Activated B cell treated with CpG ODN at 0.5 μM for 24 hours (primary cell): Measurements from ENCODE around the gene HRC. TPM values are rescaled to one million over a fixed set of nuclear protein-coding genes. Genes with fewer than 3 reads are reported as not detected.

Experiments
- ATAC-seq: fragments of 200-7000 bp; cut with Tn5 transposase; one replicate; pipeline ENCODE4 v1.10.0; 2021; ENCODE audit warnings: low read depth, mild to moderate bottlenecking, moderate library complexity
- CTCF ChIA-PET: fragments of 350-600 bp; sonication (Branson Sonifier 250); formaldehyde crosslinking; loops from one replicate; lab custom pipeline; 2021; ENCODE audit warnings: antibody characterized with exemption; lab: Charles Lee
- POLR2A ChIA-PET: fragments of 350-600 bp; sonication (Branson Sonifier 250); formaldehyde crosslinking; loops from one replicate; lab custom pipeline; 2021; ENCODE audit warnings: antibody characterized with exemption; lab: Charles Lee
- DNase-seq: peaks from one replicate; pipeline ENCODE4 v3.0.0; 2022
- H3K27ac Mint-ChIP-seq: one replicate; pipeline ENCODE4 v1.8.0; 2020; ENCODE audit warnings: mixed read lengths
- H3K27me3 Mint-ChIP-seq: one replicate; pipeline ENCODE4 v1.8.0; 2021; ENCODE audit warnings: mixed read lengths
- H3K36me3 Mint-ChIP-seq: one replicate; pipeline ENCODE4 v1.8.0; 2021; ENCODE audit warnings: low read depth, mixed read lengths
- H3K4me1 Mint-ChIP-seq: one replicate; pipeline ENCODE4 v1.8.0; 2021; ENCODE audit warnings: mixed read lengths
- H3K4me3 Mint-ChIP-seq: one replicate; pipeline ENCODE4 v1.8.0; 2020; ENCODE audit warnings: mild to moderate bottlenecking, mixed read lengths
- H3K9me3 Mint-ChIP-seq: one replicate; pipeline ENCODE4 v1.8.0; 2020; ENCODE audit warnings: mixed read lengths
- intact Hi-C: fragments of 100-400 bp; cut with micrococcal nuclease; formaldehyde crosslinking; loops from one replicate; pipeline ENCODE4 v1.15.1; 2024
- total RNA-seq: library from RNA; stranded (reverse); gene quantifications from 2 replicates; pipeline ENCODE4 v1.2.3, GENCODE V29; 2022
- TF ChIP-seq, protein P1 (sequence below): fragments of 200-600 bp; IDR thresholded peaks from one replicate; pipeline ENCODE4 v1.8.0; 2022; ENCODE audit warnings: antibody characterized with exemption, mild to moderate bottlenecking

The HRC gene
- total RNA-seq, 1 donor from 2014 or later: not detected

DNA sequence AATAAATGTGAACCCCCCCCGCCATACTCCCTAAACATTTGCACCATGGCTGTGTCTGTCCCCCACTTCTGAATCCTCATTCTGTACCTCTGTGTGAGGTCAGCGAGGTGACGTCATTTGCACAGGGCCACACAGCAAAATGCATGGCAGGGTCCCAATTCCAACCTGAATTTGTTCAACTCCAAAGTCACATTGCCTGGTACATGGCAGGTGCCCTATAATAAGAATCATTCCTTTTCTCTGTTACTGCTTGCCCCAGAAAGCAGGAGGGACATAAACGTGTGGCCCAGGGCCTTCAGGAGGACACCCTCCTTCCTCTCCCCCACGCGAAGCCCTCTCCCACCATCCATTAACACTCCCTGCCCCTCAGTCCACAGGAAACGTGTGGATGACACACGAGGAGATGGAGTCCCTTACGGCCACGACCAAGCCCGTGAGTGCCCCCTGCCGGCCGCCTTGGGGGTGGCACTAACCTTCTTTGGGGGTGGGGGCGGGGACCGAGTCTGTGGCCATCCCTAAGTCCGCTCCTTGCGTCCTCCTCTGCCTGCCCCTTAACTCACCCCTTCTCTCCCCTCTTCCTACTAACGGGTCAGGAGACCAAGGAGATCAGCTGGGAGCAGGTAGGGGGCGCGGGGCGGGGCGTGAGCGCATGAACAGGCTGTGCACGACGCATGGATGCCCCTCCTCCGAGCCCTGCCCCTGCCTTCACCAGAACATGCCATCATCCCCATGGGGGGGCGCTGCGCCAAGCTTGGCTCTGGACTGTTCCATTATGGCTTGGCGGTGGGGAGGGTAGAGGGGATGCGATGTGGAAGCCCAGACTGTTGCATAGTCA, 9.4 kb downstream of the HRC start:
- Mint-ChIP-seq H3K9me3 (no peaks in the 10 kb centered on the region), H3K4me1 (peaks cover 33% of the 10 kb centered on the region), H3K36me3 (no peaks in the 10 kb centered on the region), H3K27me3 (peaks cover 48% of the 10 kb centered on the region), H3K4me3 (no peak overlapping the region), H3K27ac (no peak overlapping the region)
- DNase-seq: peak; percentile 73
- intact Hi-C loops: loop anchor here (1.0 to 5.0 kb wide), 5 partner anchors 17 to 70 kb away; partner anchors contain the start of genes C19orf73 and PPFIA3
- peak; percentile 40 for ATAC-seq
- TF ChIP-seq, protein P1, sequence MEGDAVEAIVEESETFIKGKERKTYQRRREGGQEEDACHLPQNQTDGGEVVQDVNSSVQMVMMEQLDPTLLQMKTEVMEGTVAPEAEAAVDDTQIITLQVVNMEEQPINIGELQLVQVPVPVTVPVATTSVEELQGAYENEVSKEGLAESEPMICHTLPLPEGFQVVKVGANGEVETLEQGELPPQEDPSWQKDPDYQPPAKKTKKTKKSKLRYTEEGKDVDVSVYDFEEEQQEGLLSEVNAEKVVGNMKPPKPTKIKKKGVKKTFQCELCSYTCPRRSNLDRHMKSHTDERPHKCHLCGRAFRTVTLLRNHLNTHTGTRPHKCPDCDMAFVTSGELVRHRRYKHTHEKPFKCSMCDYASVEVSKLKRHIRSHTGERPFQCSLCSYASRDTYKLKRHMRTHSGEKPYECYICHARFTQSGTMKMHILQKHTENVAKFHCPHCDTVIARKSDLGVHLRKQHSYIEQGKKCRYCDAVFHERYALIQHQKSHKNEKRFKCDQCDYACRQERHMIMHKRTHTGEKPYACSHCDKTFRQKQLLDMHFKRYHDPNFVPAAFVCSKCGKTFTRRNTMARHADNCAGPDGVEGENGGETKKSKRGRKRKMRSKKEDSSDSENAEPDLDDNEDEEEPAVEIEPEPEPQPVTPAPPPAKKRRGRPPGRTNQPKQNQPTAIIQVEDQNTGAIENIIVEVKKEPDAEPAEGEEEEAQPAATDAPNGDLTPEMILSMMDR: no peak
- CTCF ChIA-PET: interaction anchor here (0.9 to 1.8 kb wide), 5 partner anchors 31 to 79 kb away, joined by 3 to 15 read pairs (median 4); partner anchors contain the start of gene LIN7B
- POLR2A ChIA-PET: no interaction called here

DNA sequence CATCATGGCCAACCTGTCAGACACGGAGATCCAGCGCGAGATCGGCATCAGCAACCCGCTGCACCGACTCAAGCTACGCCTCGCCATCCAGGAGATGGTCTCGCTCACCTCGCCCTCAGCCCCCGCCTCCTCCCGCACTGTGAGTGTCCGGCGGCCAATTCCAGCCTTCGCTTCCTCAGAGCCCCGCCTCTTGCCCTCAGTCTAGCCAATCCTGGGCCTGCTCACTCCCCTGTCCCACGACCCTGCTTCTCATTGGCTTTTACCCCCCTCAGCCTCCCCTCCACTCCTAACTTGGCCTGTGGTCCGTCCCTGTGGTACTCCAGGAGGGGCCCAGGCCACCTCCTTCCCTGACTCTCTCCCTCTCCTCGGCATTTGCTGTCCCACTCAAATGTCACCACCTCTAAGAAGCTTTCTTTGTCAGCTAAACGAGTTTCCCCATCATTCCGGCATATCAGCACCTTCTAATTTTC, 12.3 kb downstream of the HRC start:
- Mint-ChIP-seq H3K4me1 (peaks cover 12% of the 10 kb centered on the region), H3K36me3 (no peaks in the 10 kb centered on the region), H3K4me3 (peak overlapping the region; percentile 65), H3K27ac (no peak overlapping the region), H3K9me3 (no peaks in the 10 kb centered on the region), H3K27me3 (peaks cover 34% of the 10 kb centered on the region)
- DNase-seq (no peak), ATAC-seq (peak; percentile 95)
- ChIA-PET CTCF (interaction anchor here (0.7 to 1.1 kb wide), 2 partner anchors 37 to 69 kb away, joined by 3 to 4 read pairs; no protein-coding TSS in a partner anchor), POLR2A (interaction anchor here (0.6 kb wide), 2 partner anchors 63 to 135 kb away, joined by 3 read pairs; no protein-coding TSS in a partner anchor)
- TF ChIP-seq, protein P1: no peak
- intact Hi-C loops: no loop called here

DNA sequence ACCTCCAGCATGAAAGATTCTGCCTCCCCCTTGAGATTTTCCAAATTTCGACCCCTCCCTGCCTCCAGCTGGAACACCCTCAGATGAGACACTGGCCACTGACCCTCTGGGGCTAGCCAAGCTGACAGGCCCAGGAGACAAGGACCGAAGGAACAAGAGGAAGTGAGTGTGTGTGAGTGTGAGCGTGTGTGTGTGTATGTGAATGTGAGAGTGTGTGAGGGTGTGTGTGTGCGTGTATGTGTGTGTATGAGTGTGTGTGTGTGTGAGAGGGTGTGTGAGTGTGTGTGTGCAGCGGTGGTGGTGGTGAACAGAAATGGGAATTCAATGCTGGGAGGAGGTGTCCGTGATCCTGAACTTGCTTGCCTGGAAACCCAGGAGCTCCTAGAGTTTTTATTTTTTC, 13.8 kb downstream of the HRC start:
- ATAC-seq (no peak), DNase-seq (no peak)
- intact Hi-C loops: no loop called here
- peaks cover 12% of the 10 kb centered on the region for H3K4me1 Mint-ChIP-seq
- CTCF ChIA-PET: no interaction called here
- H3K4me3 Mint-ChIP-seq: no peak overlapping the region
- POLR2A ChIA-PET: no interaction called here
- no peaks in the 10 kb centered on the region for H3K36me3 Mint-ChIP-seq
- peaks cover 31% of the 10 kb centered on the region for H3K27me3 Mint-ChIP-seq
- no peak overlapping the region for H3K27ac Mint-ChIP-seq
- TF ChIP-seq, protein P1: no peak
- H3K9me3 Mint-ChIP-seq: no peaks in the 10 kb centered on the region

DNA sequence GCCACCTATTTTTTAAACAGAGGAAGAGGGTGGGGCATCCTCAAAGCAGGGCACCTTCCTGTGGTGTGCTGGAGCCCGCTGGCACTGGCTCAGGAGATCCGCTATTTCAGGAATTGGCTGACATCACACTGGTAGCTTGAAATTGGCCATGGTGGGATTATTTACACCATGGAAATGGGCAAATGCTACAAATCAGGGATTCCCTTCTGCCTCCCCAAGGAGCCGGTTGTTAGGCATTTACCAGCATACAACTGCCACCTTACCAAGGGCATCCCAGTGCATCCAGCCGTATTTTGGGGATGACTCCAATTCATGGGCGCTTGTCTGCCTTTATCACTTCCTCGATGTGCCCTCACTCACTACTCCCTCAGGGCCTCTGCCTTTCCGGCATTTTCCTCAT, 14.2 kb downstream of the HRC start:
- H3K36me3 Mint-ChIP-seq: no peaks in the 10 kb centered on the region
- ChIA-PET CTCF (no interaction called here), POLR2A (interaction anchor here (1.1 kb wide), 1 partner anchor 58 kb away, joined by 8 read pairs; no protein-coding TSS in a partner anchor)
- no peaks in the 10 kb centered on the region for H3K9me3 Mint-ChIP-seq
- TF ChIP-seq, protein P1: no peak
- H3K27me3 Mint-ChIP-seq: peaks cover 30% of the 10 kb centered on the region
- no peak overlapping the region for H3K27ac Mint-ChIP-seq
- DNase-seq: no peak
- H3K4me1 Mint-ChIP-seq: peaks cover 10% of the 10 kb centered on the region
- intact Hi-C loops: no loop called here
- no peak for ATAC-seq
- no peak overlapping the region for H3K4me3 Mint-ChIP-seq

DNA sequence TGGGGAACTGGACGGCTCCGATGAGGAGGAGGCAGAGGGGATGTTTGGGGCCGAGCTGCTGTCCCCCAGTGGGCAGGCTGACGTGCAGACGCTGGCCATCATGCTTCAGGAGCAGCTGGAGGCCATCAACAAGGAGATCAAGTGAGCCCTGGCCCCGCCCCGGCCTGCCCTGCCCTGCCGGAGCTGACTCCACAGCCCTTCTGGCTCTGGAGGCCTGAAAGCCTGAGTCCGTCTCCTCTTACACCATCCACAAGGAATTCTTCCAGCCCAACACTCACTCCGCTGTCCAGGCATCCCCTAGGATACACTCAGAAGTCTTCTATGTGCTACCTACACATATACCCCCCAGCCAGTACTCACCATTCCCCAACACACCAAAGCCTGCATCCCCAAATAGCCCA, 18.4 kb downstream of the HRC start:
- Mint-ChIP-seq H3K36me3 (no peaks in the 10 kb centered on the region), H3K4me1 (peaks cover 10% of the 10 kb centered on the region), H3K27me3 (peaks cover 39% of the 10 kb centered on the region), H3K4me3 (no peak overlapping the region), H3K27ac (no peak overlapping the region), H3K9me3 (no peaks in the 10 kb centered on the region)
- ChIA-PET POLR2A (interaction anchor here (0.6 kb wide), 1 partner anchor 507 kb away, joined by 3 read pairs; no protein-coding TSS in a partner anchor), CTCF (interaction anchor here (0.8 kb wide), 1 partner anchor 23 kb away, joined by 3 read pairs; the partner anchor contains the start of gene LIN7B)
- intact Hi-C loops: no loop called here
- no peak for DNase-seq
- no peak for ATAC-seq
- TF ChIP-seq, protein P1: no peak
